Stimulated activated CD8-positive, alpha-beta memory T cell treated with anti-CD3 and anti-CD28 coated beads, Interleukin-15, amount 100 ng/mL, for 24 hours (primary cell): ENCODE data around the gene TEAD3.
A peak's percentile ranks its signal among the peaks of the same experiment; 100 is the strongest.
"Not testable (repeated sequence)": the region's sequence is repeated elsewhere in the genome, so short reads cannot be mapped to it uniquely, and the experiment has no call there.

ENCODE experiments used
- DNase-seq: peaks from one replicate; pipeline ENCODE4 v3.0.0-alpha.2; 2020; ENCODE audit warnings: low read depth

The TEAD3 gene

DNA sequence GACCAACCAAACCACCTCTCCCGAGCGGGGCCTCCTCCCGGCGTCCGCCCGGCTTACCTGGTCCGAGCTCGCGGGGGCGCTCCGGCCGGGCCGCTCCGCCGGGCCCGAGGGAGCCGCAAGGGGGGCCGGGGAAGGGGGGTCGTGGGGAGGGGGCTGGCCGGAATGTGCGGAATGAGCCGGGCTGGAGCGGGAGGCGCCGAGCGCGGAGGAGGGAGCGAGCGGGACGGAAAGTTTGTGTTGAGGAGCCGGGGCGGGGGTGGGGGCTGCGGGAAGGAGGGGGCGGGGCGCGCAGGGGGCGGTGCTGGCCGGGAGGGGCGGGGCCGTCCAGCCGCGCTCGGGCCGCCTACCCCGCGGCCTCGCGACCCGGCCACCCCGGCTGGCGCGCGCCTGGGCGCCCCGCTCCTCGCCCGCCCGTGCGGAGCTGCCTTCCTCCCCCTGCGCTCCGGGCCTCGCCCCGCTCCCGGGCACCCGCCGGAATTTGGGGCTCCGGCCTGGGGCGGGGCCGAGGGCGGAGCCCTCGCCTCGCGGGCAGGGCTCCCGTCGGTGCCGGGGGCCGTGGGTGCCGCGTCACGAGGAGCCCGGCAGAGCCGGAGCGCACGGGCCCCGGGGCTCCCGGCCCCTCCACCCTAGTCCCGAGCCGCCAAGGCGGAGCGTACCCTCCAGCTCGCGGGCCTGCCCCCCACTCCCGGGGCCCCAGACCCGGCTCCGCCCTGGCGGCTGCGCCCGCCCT is at the start of gene TEAD3:
Gene TEAD3, minus strand, starts transcription at position 239 of the 730 bp plus-strand sequence.
- DNase-seq = peak; percentile 21

DNA sequence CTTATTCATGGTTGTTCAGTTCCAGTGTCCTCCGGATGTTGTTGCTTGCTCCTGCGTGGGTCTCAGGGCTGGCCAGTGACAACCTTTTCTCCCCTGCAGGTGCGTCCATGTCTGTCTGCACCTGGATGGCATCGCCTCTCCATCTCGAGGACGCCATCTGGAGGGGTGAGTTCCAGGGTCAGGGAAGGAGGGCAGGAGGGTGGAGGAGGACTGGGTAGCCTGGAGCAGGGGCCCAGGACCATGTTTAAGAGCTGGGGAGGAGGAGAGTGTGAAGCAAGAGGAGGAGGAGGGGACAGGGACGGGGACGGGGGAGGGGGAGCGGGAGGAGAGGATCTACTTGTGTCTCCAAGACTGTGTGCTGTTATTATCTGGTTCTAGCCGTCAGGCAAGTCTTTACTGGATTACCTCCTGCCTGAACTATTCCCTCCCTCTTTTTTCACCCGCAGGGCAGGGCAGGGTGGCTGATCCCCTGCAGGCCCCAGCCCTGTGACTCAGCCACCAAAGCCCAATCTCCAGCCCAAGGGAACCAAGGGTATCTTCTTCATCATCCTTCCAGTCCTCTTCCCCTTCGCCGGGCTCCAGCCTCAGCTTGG is 48.0 kb upstream of the TEAD3 start:
- no peak for DNase-seq

DNA sequence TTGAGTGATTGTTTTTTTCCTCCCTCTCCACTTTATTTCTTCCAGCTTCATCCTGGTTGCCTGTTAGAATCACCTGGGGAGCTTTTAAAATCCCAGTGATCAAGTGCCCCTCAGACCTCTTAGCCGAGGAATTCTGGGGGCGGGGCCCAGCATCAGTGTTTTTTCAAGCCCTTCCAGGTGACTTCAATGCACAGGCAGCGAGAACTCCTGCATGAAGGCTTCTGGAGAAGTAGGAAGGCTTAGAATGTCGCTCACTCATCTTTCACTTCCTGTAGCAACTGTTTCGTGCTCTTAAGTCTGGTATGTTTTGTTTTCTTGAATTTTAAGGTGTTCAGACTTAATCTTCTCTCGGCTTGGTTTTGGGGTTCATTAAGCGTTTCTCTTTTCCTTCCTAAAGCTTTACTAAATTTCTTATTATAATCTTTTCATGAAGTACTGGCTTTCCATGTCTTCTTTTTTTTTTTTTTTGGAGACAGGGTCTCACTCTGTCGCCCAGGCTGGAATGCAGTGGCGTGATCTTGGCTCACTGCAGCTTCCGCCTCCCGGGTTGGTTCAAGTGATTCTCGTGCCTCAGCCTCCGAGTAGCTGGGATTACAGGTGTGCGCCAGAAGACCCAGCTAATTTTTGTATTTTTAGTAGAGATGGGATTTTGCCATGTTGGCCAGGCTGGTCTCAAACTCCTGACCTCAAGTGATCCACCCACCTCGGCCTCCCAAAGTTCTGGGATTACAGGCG is 46.7 kb upstream of the TEAD3 start:
- no peak for DNase-seq

DNA sequence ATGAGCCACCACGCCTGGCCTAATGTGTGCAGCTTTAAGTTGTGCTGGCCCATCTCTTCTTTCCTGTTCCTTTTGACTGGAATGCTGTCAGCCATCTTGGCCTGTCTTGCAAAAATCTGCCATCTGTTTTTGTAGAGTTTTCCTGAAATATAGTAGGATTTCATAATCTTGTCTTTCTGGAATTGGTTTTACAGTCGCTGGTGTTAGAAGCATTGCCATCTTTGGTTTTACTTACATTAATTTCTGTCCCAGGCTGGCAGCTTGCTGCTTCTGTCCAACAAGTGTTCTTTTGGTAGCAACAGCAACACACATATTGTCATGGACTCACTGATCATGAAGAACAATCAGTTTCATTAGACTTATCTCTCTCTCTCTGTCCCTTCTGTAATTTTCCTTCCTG is 45.0 kb upstream of the TEAD3 start:
- no peak for DNase-seq

DNA sequence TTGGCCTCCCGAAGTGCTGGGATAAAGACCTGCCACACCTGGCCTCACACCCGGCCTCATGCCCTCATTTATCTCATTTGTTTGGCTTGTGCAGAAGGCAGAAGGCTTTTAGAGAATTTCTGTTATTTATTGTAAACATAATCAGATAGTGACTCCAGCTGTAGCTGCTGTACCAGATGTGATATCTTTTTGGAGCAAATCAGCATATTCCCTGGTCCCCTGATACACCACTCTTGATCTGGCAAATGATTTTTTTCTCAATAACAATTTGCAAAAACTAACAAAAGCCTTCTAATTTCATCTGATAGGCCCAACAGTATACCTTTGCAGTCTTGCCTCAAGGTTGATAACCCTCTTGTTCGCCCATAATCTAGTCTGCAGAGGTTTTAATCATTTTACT is 42.3 kb upstream of the TEAD3 start:
- no peak for DNase-seq

DNA sequence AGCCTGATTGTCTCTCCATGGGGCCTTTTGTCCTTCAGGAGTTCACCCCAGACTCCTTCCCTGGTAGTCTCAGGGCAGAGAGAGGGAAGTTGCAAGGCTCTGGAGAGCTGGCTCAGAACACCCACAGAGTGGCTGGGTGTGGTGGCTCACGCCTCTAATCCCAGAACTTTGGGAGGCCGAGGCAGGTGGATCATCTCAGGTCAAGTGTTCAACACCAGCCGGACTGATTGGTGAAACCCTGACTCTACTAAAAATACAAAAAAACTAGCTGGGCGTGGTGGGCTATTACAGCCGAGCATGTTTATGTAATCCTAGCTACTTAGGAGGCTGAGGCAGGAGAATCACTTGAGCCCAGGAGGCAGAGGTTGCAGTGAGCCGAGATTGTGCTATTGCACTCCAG is 39.0 kb upstream of the TEAD3 start:
- not testable (repeated sequence) for DNase-seq

DNA sequence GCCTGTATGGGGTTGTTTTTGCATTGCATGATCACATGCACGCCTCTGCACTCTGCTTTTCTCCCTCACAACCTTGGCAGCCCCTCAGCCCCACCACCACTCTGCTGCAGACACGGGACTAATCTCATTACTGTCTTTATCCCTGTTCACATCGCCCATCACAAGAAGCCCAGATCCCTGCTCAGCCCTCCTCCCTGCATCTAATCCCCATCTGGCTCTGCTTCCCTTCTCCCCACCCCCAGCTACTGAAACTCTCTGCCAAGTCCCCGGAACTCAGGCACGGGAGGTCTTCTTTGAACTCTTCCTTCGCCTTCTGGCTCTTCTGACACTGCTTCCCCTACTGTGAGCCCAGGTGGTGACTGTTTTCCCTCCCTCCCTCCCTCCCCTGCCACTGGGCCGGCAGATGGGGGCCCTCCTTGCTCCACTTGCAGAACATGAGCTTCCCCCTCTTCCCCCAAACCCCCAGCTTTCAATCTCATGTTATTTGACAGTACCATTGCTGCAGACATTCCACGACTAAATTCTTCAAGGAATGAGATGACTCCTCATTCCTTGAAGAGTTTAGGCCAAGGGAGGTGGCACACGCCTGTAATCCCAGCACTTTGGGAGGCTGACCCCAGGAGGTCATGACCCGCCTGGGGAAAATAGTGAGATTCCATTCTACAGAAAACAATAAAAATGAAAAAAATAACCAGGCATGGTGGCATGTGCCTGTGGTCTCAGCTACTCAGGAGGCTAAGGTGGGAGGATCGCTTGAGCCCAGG is 37.7 kb upstream of the TEAD3 start:
- DNase-seq = no peak

DNA sequence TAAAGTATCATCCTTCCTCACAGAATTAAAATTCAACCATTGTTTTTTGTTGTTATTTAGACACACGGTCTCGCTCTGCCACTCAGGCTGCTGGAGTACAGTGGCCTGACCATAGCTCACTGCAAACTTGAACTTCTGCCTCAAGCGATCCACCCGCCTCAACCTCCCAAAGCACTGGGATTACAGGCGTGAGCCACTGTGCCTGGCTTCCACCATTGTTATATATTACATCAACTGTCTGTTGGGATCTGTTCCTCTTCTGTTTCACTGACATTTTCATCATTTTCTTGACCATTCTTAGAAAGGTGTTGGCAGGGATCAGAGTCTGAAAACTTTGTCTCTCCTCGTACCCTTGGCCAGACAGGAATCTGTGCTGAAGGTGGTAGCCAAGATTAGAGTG is 37.1 kb upstream of the TEAD3 start:
- no peak for DNase-seq

DNA sequence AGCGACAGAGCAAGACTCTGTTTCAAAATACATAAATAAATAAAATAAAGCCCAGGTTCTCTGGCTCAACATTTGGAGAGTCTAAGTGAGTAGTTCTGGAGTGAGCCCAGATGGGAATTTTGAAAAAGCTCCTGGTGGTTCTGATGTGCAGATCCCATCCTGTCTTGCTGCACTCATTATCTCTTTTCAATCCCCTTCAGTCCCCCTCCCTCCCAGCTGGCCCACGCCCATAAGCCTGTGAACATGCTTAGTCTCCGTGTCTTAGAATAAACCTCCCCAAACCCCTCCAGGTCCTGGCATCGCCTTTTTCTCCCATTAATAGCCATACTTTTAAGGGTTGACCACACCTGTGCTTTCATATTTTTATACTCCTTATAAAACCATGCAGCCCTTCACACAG is 35.2 kb upstream of the TEAD3 start:
- DNase-seq = no peak

DNA sequence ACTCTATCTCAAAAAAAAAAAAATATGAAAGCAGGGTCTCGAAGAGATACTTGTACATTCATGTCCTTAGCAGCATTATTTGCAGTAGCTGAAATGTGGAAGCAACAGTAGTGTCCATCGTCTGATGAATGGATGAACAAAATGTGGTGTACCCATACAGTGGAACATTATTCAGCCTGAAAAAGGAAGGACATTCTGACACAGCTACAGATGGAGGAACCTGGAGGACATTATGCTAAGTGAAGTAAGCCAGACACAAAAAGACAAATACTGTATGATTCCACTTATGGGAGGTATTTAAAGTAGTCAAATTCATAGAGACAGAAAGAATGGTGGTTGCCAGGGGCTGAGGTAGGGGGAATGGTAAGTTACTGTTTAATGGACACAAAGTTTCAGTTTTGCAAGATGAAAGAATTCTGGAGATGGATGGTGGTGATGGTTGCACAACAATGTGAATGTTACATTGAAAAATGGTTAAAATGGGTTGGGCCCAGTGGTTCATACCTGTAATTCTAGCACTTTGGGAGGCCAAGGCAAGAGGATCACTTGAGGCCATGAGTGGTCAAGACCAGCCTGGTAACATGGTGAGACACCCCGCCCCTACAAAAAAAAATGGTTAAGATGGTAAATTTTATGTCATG is 27.6 kb upstream of the TEAD3 start:
- DNase-seq = no peak

DNA sequence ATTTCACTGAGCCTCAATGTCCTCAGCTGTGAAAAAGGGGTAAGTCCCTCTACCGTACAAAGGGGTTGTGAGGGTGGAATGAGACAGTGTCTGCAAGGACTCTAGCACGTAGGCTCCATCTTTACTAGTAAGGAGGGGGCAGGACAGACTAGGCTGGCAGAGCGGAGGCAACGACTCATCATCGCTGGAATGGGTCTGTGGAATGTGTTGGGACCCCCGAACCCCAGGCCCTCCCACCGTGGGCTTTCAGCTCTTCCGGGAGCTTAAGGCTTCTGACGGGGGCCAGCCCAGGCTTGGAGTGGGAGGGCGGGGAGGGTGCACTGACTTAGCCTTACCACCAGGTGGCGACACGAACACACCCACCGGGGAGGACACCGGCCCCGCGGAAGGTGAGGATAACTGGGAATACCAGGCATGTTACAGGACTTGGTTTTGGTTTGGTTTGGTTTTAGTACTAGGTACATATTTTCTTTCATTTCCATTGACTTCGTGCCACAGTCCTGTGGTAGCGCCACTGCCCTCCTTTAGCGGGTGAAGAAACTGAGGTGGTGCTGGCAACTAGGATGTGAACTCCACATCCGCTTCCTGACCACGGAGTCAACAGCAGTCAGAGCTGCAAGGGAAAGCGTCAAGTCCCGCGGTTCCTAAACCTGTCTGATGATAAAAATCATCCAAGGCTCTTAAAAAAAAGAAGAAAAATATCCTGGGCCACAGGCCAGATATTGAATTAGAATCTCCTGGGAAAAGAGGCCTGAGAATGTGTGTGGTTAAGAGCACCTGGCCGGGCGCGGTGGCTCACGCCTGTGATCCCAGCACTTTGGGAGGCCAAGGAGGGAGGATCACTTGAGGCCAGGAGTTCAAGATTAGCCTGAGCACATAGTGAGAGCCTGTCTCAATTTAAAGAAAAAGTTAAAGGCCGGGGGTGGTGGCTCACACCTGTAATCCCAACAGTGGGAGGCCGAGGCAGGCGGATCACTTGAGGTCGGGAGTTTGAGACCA is 26.1 kb upstream of the TEAD3 start:
- DNase-seq = peak; percentile 66

DNA sequence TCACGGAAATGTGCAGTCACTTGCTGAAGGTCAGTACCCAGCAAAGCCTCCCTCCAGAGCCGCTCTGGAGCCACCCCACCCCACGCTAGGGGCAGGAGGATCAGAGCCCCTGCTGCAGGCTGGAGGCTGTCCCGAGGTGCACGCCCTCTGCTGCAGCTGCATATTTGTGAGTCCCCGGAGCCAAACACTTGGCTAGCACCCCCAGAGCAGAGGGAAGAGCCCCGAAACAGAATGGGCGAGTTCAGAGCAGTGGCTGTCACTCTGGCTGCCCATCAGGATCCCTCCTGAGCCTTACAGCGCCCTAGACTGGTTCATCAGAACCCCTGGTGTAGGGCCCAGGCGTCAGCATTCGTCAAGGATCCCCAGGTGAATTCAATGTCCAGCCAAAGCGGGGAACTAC is 25.3 kb upstream of the TEAD3 start:
- no peak for DNase-seq

DNA sequence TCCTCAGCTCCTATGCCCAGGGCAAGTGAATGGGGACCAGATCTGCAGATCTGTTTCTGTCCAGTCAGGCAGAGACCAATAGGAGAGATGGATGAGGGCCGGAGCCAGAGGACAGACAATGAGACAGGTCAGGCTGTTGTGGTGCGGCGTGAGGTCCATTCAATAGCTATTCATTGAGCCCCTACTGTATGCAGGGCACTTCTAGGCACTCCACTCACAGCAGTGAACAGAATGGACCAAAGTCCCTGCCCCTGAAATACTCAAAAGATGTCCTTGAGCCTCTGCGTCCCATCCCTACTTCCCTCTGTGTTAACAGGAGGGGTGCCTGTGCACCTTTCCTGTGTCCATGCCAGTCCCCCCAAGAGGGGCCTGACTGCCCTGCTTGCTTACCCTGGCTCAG is 24.4 kb upstream of the TEAD3 start:
- no peak for DNase-seq

DNA sequence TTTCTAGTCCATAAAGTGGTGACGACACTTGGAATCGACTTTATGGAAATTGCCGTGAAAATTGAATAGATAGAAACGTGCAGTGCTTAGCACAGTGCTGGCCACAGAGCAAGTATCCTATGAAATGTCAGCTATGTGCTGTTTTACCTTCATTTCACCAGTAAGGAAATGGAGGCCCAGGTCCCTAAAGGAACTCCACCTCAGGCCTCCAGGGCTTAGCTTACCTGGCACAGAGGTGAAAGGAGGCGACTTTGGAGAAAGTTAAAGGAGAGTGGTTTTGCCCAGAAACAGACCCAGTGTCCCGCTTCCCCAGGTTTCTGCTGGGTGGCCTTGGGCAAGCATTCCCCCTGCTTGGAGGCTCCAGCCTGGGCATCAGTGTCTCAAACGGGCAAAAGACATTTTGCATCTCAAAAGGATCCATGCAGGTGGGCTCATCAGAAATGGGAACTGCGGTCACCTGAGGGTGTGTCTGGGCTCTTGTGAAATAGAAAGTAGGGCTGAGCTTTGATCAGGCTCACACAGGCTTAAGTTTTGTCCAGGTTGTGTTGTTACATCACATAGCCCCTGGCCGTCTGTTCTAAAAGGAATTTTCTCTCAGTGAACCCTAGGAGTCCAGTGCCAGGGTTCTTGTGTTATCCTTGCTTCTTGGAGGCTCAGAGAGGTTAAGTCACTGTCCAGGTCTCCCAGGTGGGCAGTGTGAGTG is 22.6 kb upstream of the TEAD3 start:
- no peak for DNase-seq

DNA sequence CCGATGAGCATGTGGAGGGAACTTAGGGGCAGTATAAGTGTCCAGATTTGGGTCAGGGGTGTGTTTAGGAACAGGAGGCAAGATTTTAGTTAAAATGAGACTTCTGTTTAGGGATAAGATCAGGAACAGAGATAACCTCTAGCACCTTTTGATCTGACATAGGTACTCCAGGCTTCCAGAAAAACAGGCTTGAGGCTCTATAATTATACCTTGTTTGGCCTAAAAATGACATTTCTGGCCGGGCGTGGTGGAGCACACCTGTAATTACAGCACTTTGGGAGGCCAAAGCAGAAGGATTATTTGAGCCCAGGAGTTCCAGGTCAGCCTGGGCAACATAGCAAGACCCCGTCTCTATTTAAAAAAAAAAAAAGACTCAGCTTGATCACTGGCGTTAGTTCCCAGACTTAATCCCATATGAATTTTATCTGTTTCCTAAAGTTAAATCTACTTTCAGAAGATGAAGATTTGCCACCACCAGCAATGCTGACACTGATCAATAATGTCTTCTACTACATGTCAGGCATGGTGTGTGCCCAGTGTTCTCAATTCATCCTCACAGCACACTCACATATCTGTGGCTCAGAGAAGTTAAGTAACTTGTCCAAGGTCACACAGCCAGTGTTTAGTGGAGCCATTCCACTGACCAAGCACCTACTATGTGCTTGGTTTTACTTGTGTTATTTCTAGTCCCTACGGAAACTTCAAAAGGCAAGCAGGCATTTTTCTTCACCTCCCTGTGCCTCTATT is 21.9 kb upstream of the TEAD3 start:
- no peak for DNase-seq

DNA sequence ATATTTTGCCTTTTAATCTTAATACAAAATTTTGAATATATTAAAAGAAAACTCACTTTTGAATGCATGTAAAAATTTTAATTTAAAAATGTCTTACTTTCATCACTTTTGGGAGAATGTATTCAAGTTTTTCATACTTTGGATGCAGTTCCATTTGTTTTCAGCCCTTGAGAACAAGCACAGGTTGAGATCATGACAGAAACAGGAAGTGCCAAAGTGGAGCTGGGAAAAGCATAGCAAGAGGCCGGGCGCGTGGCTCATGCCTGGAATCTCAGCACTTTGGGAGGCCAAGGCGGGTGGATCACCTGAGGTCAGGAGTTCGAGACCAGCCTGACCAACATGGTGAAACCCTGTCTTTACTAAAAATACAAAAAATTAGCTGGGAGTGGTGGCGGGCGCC is 21.1 kb upstream of the TEAD3 start:
- not testable (repeated sequence) for DNase-seq

DNA sequence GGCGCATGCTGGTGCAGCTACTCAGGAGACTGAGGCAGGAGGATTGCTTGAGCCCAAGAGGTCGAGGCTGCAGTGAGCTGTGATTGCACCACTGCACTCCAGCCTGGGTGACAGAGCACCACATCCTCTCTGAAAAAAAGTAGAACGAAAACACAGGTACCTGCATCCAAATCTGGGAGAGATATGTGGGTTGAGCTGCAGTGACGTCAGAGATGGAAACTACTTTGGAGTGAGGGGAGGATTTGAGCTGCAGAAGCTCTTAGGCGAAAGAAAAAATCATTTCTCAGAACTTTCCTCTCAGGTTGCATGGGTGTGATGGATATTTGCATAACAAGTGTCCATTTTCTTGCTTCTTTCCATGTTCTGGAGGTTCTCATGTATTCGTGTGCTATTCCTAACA is 19.8 kb upstream of the TEAD3 start:
- no peak for DNase-seq

DNA sequence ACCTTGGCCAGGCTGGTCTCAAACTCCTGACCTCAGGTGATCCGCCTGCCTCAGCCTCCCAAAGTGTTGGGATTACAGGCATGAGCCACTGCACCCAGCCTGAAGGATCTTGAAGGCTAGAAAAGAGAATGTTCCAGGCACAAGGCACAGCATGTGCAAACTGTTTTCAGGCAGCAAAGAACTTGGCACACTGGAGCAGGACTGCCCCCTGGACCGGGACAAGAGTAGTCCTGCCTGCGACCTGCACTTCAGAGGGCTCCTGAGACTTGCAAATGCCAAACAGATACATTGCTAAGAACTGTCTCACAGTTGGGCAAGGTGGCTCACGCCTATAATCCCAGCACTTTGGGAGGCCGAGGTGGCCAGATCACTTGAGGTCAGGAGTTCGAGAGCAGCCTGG is 19.1 kb upstream of the TEAD3 start:
- not testable (repeated sequence) for DNase-seq

DNA sequence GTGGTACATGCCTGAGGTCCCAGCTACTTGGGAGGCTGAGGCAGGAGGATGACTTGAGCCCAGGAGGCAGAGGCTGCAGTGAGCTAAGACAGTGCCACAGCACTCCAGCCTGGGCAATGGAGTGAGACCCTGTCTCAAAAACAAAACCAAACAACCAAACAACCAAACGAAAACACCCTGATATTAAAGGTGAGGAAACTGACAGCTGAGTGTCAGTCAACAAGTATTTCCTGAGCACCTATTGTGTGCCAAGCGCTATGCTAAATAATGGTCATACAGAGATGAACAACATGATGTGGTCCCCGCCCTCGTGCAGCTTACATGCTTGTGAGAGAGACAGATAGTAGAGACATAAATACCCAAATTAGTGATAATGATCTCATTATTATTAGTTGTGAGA is 17.7 kb upstream of the TEAD3 start:
- no peak for DNase-seq

DNA sequence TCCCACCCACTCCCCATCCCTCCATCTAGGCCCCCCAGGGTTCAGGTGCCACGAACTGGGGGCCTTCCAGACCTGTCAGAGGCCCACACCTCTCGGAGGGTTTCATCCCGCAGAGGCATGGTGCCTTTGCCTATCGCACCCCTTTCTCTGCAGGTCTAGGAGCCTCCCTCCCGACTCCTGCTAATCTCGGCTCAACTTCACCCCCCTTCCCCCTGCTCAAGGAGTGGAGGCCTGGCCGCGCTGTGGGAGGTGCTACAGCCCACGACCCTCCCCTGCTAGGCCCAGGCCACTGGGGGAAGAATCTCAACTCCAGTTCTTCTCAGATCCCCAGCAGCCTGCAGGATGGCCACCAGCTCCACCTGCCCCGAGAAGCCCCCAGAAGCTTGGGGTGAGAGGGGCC is 15.9 kb upstream of the TEAD3 start, which contains the start of gene TULP1:
Gene TULP1, minus strand, starts transcription at position 157 of the 400 bp plus-strand sequence. Its CDS starts 38 bp downstream, at position 119.
- no peak for DNase-seq
